GM23338 (cell line): ENCODE measurements around the gene PCBP3. TPM values are rescaled to one million over a fixed set of nuclear protein-coding genes. Genes with fewer than 3 reads are reported as not detected.
A peak's percentile ranks its signal among the peaks of the same experiment; 100 is the strongest.

Source experiments
- ATAC-seq: fragments of 200-7000 bp; cut with Tn5 transposase; 3 replicates; pipeline ENCODE4 v1.9.1; 2020
- DNase-seq: peaks from one replicate; pipeline ENCODE4 v3.0.0-alpha.2; 2015; ENCODE audit warnings: low spot score
- H2AFZ ChIP-seq: fragments of 200-600 bp; sonication (generic); 2 replicates; pipeline ENCODE4 v1.8.0; 2016; ENCODE audit warnings: antibody characterized with exemption, mild to moderate bottlenecking, moderate library complexity
- H3F3A ChIP-seq: fragments of 200-600 bp; sonication (generic); replicated peaks from 2 replicates; pipeline ENCODE4 v1.8.0; 2017; ENCODE audit warnings: antibody characterized with exemption, mixed run types, low read depth
- H3K27ac ChIP-seq: fragments of 200-600 bp; sonication (generic); 2 replicates; pipeline ENCODE4 v1.6.1; 2016; ENCODE audit warnings: low read depth
- H3K27me3 ChIP-seq: fragments of 200-600 bp; sonication (generic); 2 replicates; pipeline ENCODE4 v1.8.0; 2016; ENCODE audit warnings: mild to moderate bottlenecking, mixed run types, moderate library complexity; ENCODE audit not compliant: insufficient read depth
- H3K36me3 ChIP-seq: fragments of 200-600 bp; sonication (generic); 2 replicates; pipeline ENCODE4 v1.8.0; 2016; ENCODE audit warnings: mild to moderate bottlenecking; ENCODE audit not compliant: insufficient read depth
- H3K4me1 ChIP-seq: fragments of 200-600 bp; sonication (generic); 2 replicates; pipeline ENCODE4 v1.8.0; 2016; ENCODE audit warnings: mild to moderate bottlenecking, moderate library complexity; ENCODE audit not compliant: insufficient read depth
- H3K4me2 ChIP-seq: fragments of 200-600 bp; sonication (generic); 2 replicates; pipeline ENCODE4 v1.7.1; 2017; ENCODE audit warnings: mixed run types
- H3K4me3 ChIP-seq: fragments of 200-600 bp; sonication (generic); 2 replicates; pipeline ENCODE4 v1.6.1; 2016; ENCODE audit warnings: mixed run types
- H3K79me2 ChIP-seq: fragments of 200-600 bp; sonication (generic); replicated peaks from 2 replicates; pipeline ENCODE4 v1.8.0; 2017; ENCODE audit warnings: mild to moderate bottlenecking; ENCODE audit not compliant: insufficient read depth
- H3K9me2 ChIP-seq: fragments of 200-600 bp; sonication (generic); 2 replicates; pipeline ENCODE4 v1.8.0; 2017; ENCODE audit not compliant: insufficient read depth
- H4K20me1 ChIP-seq: fragments of 200-600 bp; sonication (generic); replicated peaks from 2 replicates; pipeline ENCODE4 v1.8.0; 2017; ENCODE audit warnings: mild to moderate bottlenecking; ENCODE audit not compliant: insufficient read depth
- H3K27ac Mint-ChIP-seq: 2 replicates; pipeline ENCODE4 v1.8.0; 2020; ENCODE audit warnings: inconsistent platforms, mild to moderate bottlenecking, moderate library complexity, mixed read lengths
- H3K27me3 Mint-ChIP-seq: 3 replicates; pipeline ENCODE4 v1.8.0; 2022; ENCODE audit warnings: low read depth, mild to moderate bottlenecking, moderate library complexity, mixed read lengths, inconsistent platforms; ENCODE audit not compliant: insufficient read depth, poor library complexity
- H3K36me3 Mint-ChIP-seq: 3 replicates; pipeline ENCODE4 v1.8.0; 2021; ENCODE audit warnings: low read depth, mild to moderate bottlenecking, inconsistent platforms, moderate library complexity, mixed read lengths
- H3K4me1 Mint-ChIP-seq: 3 replicates; pipeline ENCODE4 v1.8.0; 2020; ENCODE audit warnings: mild to moderate bottlenecking, inconsistent platforms, mixed read lengths
- H3K4me3 Mint-ChIP-seq: 3 replicates; pipeline ENCODE4 v1.8.0; 2021; ENCODE audit warnings: moderate library complexity, mild to moderate bottlenecking, inconsistent platforms, mixed read lengths
- H3K9me3 Mint-ChIP-seq: 3 replicates; pipeline ENCODE4 v1.8.0; 2020; ENCODE audit warnings: moderate library complexity, mild to moderate bottlenecking, inconsistent platforms, mixed read lengths
- CREB1 ChIP-seq: fragments of 250-450 bp; sonication (Bioruptor Pico); IDR thresholded peaks from 2 replicates; pipeline ENCODE4 v1.5.0; 2020; ENCODE audit warnings: low read depth, mild to moderate bottlenecking, moderate library complexity
- EZH2 ChIP-seq: fragments of 200-600 bp; sonication (generic); IDR thresholded peaks from one replicate; pipeline ENCODE4 v1.8.0; 2017; ENCODE audit warnings: antibody characterized with exemption, mild to moderate bottlenecking, low read depth; ENCODE audit not compliant: unreplicated experiment
- EZH2phosphoT487 ChIP-seq: fragments of 200-600 bp; sonication (generic); IDR thresholded peaks from one replicate; pipeline ENCODE4 v1.8.1; 2018; ENCODE audit warnings: antibody characterized with exemption; ENCODE audit not compliant: unreplicated experiment
- JUNB ChIP-seq: IDR thresholded peaks from one replicate; pipeline ENCODE4 v1.6.1; 2016; ENCODE audit warnings: antibody characterized with exemption; ENCODE audit not compliant: unreplicated experiment
- NANOG ChIP-seq: IDR thresholded peaks from 2 replicates; pipeline ENCODE4 v1.6.1; 2016; ENCODE audit warnings: antibody characterized with exemption, borderline replicate concordance
- POLR2AphosphoS5 ChIP-seq: IDR thresholded peaks from 2 replicates; pipeline ENCODE4 v1.6.1; 2016; ENCODE audit warnings: antibody characterized with exemption, low read depth
- STAT1 ChIP-seq: IDR thresholded peaks from one replicate; pipeline ENCODE4 v1.6.1; 2016; ENCODE audit warnings: antibody characterized with exemption; ENCODE audit not compliant: unreplicated experiment
- ZNF114 ChIP-seq: fragments of 250-450 bp; sonication (Bioruptor Pico); IDR thresholded peaks from 2 replicates; pipeline ENCODE4 v1.5.0; 2020; ENCODE audit warnings: mild to moderate bottlenecking, moderate library complexity
- ZNF331 ChIP-seq: fragments of 250-450 bp; sonication (Bioruptor Pico); IDR thresholded peaks from 2 replicates; pipeline ENCODE4 v1.5.0; 2020; ENCODE audit warnings: low read depth, mild to moderate bottlenecking, moderate library complexity
- polyA plus RNA-seq: library from polyadenylated mRNA; unstranded; fragments of >200 nt; fragmentation: Nextera tagmentation; extraction: Ambion mirVana; gene quantifications from 2 replicates; pipeline ENCODE4 v1.2.1, GENCODE V29; 2016
- total RNA-seq: library from RNA; depleted of rRNA; stranded (reverse); fragments of >200 nt; shearing (Covaris generic); gene quantifications from 2 replicates; pipeline ENCODE4 v1.2.3, GENCODE V29; 2014
- TF ChIP-seq, protein P1 (sequence below): IDR thresholded peaks from one replicate; pipeline ENCODE4 v1.6.1; 2018; ENCODE audit warnings: antibody characterized with exemption; ENCODE audit not compliant: unreplicated experiment
- TF ChIP-seq, protein P2 (sequence below): IDR thresholded peaks from 2 replicates; pipeline ENCODE4 v1.6.1; 2016; ENCODE audit warnings: antibody characterized with exemption
- TF ChIP-seq, protein P3 (sequence below), 2 experiments: fragments of 200-600 bp in 1 of 2; sonication (generic) in 1 of 2; conservative IDR thresholded peaks; 2 replicates each; pipeline versions ENCODE4 v1.5.1 to v1.6.1; 2016 to 2017; ENCODE audit warnings: antibody characterized with exemption in 2 of 2, low read depth in 2 of 2, mild to moderate bottlenecking in 2 of 2, moderate library complexity in 1 of 2
- TF ChIP-seq, protein P4 (sequence below): fragments of 250-450 bp; sonication (Bioruptor Pico); IDR thresholded peaks from 2 replicates; pipeline ENCODE4 v1.5.0; 2020; ENCODE audit warnings: mild to moderate bottlenecking, moderate library complexity

PCBP3 gene
- total and polyA plus RNA-seq, 2 experiments from 2014 or later = 7.1 to 9.1 TPM

DNA sequence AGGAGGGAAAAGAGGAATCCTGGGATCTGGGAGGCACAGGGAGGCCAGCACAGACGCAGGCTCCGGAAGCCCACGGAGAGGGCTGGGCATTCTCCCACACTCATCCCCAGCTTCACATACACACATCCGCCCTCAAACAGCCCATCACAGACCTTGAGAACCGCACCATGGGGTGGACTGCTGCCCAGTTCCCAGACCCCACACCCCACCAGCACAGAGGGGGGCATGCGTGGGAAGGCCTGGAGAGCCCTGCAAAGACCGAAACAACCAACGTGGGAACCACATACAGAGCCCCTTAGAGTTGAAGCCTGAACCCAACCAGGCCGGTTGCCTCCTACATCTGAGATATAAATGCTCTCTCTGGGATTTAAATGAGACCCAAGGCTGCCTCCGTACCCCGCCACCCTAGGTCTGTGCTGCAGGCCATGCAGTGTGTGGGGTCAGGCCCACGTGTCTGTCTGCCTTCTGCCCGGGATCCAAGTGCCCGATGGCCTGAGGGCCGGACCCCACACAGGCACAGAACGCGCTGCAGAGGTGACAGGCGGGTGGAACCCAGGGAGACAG lies 211.8 kb downstream of the PCBP3 start:
- Mint-ChIP-seq H3K4me3 (no peak overlapping the region), H3K27me3 (peaks cover 8% of the 10 kb centered on the region), H3K4me1 (peaks cover 34% of the 10 kb centered on the region), H3K9me3 (no peaks in the 10 kb centered on the region), H3K36me3 (no peaks in the 10 kb centered on the region), H3K27ac (peak overlapping the region; percentile 56; the same call in 1 of the 2 replicates)
- no peak overlapping the region for H2AFZ ChIP-seq
- H4K20me1 ChIP-seq = no peaks in the 10 kb centered on the region
- H3K4me3 ChIP-seq = no peak overlapping the region
- 0 out of 2 replicates have a peak overlapping the region, but pooled peaks have one; percentile 20 for H3K4me2 ChIP-seq
- ATAC-seq = peak; percentile 35
- H3K36me3 ChIP-seq = no peaks in the 10 kb centered on the region
- H3K9me2 ChIP-seq = 0 out of 2 replicates have a peak, but pooled peaks cover 3% of the 10 kb centered on the region
- H3K4me1 ChIP-seq = peaks cover 16% of the 10 kb centered on the region
- DNase-seq = no peak
- no peaks in the 10 kb centered on the region for H3F3A ChIP-seq
- TF ChIP-seq, protein P1, sequence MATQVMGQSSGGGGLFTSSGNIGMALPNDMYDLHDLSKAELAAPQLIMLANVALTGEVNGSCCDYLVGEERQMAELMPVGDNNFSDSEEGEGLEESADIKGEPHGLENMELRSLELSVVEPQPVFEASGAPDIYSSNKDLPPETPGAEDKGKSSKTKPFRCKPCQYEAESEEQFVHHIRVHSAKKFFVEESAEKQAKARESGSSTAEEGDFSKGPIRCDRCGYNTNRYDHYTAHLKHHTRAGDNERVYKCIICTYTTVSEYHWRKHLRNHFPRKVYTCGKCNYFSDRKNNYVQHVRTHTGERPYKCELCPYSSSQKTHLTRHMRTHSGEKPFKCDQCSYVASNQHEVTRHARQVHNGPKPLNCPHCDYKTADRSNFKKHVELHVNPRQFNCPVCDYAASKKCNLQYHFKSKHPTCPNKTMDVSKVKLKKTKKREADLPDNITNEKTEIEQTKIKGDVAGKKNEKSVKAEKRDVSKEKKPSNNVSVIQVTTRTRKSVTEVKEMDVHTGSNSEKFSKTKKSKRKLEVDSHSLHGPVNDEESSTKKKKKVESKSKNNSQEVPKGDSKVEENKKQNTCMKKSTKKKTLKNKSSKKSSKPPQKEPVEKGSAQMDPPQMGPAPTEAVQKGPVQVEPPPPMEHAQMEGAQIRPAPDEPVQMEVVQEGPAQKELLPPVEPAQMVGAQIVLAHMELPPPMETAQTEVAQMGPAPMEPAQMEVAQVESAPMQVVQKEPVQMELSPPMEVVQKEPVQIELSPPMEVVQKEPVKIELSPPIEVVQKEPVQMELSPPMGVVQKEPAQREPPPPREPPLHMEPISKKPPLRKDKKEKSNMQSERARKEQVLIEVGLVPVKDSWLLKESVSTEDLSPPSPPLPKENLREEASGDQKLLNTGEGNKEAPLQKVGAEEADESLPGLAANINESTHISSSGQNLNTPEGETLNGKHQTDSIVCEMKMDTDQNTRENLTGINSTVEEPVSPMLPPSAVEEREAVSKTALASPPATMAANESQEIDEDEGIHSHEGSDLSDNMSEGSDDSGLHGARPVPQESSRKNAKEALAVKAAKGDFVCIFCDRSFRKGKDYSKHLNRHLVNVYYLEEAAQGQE = no peak
- TF ChIP-seq EZH2phosphoT487 = no peak
- TF ChIP-seq EZH2 = no peak
- TF ChIP-seq, protein P2, sequence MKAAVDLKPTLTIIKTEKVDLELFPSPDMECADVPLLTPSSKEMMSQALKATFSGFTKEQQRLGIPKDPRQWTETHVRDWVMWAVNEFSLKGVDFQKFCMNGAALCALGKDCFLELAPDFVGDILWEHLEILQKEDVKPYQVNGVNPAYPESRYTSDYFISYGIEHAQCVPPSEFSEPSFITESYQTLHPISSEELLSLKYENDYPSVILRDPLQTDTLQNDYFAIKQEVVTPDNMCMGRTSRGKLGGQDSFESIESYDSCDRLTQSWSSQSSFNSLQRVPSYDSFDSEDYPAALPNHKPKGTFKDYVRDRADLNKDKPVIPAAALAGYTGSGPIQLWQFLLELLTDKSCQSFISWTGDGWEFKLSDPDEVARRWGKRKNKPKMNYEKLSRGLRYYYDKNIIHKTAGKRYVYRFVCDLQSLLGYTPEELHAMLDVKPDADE = no peak
- no peak for TF ChIP-seq JUNB
- TF ChIP-seq, protein P3, sequence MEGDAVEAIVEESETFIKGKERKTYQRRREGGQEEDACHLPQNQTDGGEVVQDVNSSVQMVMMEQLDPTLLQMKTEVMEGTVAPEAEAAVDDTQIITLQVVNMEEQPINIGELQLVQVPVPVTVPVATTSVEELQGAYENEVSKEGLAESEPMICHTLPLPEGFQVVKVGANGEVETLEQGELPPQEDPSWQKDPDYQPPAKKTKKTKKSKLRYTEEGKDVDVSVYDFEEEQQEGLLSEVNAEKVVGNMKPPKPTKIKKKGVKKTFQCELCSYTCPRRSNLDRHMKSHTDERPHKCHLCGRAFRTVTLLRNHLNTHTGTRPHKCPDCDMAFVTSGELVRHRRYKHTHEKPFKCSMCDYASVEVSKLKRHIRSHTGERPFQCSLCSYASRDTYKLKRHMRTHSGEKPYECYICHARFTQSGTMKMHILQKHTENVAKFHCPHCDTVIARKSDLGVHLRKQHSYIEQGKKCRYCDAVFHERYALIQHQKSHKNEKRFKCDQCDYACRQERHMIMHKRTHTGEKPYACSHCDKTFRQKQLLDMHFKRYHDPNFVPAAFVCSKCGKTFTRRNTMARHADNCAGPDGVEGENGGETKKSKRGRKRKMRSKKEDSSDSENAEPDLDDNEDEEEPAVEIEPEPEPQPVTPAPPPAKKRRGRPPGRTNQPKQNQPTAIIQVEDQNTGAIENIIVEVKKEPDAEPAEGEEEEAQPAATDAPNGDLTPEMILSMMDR (conservative IDR thresholded peaks at IDR 0.05; ENCODE audit: low read depth in 2 of 2) = no peak
- TF ChIP-seq POLR2AphosphoS5 = no peak
- TF ChIP-seq ZNF114 (CRISPR knock-in tag) = no peak
- no peak for TF ChIP-seq CREB1 (CRISPR knock-in tag)
- no peak for TF ChIP-seq STAT1
- TF ChIP-seq ZNF331 (CRISPR knock-in tag) = no peak
- TF ChIP-seq, protein P4, sequence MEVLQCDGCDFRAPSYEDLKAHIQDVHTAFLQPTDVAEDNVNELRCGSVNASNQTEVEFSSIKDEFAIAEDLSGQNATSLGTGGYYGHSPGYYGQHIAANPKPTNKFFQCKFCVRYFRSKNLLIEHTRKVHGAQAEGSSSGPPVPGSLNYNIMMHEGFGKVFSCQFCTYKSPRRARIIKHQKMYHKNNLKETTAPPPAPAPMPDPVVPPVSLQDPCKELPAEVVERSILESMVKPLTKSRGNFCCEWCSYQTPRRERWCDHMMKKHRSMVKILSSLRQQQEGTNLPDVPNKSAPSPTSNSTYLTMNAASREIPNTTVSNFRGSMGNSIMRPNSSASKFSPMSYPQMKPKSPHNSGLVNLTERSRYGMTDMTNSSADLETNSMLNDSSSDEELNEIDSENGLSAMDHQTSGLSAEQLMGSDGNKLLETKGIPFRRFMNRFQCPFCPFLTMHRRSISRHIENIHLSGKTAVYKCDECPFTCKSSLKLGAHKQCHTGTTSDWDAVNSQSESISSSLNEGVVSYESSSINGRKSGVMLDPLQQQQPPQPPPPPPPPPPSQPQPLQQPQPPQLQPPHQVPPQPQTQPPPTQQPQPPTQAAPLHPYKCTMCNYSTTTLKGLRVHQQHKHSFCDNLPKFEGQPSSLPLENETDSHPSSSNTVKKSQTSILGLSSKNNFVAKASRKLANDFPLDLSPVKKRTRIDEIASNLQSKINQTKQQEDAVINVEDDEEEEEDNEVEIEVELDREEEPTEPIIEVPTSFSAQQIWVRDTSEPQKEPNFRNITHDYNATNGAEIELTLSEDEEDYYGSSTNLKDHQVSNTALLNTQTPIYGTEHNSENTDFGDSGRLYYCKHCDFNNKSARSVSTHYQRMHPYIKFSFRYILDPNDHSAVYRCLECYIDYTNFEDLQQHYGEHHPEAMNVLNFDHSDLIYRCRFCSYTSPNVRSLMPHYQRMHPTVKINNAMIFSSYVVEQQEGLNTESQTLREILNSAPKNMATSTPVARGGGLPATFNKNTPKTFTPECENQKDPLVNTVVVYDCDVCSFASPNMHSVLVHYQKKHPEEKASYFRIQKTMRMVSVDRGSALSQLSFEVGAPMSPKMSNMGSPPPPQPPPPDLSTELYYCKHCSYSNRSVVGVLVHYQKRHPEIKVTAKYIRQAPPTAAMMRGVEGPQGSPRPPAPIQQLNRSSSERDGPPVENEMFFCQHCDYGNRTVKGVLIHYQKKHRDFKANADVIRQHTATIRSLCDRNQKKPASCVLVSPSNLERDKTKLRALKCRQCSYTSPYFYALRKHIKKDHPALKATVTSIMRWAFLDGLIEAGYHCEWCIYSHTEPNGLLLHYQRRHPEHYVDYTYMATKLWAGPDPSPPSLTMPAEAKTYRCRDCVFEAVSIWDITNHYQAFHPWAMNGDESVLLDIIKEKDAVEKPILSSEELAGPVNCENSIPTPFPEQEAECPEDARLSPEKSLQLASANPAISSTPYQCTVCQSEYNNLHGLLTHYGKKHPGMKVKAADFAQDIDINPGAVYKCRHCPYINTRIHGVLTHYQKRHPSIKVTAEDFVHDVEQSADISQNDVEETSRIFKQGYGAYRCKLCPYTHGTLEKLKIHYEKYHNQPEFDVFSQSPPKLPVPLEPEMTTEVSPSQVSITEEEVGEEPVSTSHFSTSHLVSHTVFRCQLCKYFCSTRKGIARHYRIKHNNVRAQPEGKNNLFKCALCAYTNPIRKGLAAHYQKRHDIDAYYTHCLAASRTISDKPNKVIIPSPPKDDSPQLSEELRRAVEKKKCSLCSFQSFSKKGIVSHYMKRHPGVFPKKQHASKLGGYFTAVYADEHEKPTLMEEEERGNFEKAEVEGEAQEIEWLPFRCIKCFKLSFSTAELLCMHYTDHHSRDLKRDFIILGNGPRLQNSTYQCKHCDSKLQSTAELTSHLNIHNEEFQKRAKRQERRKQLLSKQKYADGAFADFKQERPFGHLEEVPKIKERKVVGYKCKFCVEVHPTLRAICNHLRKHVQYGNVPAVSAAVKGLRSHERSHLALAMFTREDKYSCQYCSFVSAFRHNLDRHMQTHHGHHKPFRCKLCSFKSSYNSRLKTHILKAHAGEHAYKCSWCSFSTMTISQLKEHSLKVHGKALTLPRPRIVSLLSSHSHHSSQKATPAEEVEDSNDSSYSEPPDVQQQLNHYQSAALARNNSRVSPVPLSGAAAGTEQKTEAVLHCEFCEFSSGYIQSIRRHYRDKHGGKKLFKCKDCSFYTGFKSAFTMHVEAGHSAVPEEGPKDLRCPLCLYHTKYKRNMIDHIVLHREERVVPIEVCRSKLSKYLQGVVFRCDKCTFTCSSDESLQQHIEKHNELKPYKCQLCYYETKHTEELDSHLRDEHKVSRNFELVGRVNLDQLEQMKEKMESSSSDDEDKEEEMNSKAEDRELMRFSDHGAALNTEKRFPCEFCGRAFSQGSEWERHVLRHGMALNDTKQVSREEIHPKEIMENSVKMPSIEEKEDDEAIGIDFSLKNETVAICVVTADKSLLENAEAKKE (CRISPR knock-in tag) = no peak
- no peak for TF ChIP-seq NANOG
- no peak overlapping the region for H3K27ac ChIP-seq
- H3K79me2 ChIP-seq = no peaks in the 10 kb centered on the region
- H3K27me3 ChIP-seq = no peaks in the 10 kb centered on the region
